ENCODE measurements around the gene ZNF804A.
"Not testable (repeated sequence)": the region's sequence is repeated elsewhere in the genome, so short reads cannot be mapped to it uniquely, and the experiment has no call there.

ZNF804A gene

DNA sequence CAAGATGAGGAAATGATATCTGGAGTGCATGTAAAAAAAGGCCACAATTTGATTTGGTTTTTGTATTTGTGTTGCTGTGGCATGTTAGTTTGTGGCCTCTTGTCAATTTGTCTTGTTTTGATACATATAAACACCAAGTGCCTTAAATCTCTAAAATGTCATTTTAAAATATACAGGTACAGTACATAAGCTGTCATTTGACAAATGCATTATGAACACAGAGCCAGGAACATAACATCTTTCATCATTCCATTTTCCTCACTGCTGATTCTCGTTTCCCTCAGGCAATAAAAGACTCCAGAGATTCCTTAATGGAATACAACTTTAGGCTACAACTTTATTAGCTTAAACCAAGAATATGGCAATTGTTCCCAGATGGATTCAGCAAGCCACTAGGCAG lies 217.5 kb downstream of the ZNF804A start:
- no peak for DNase-seq (ENCODE audit: low read depth, low spot score)

DNA sequence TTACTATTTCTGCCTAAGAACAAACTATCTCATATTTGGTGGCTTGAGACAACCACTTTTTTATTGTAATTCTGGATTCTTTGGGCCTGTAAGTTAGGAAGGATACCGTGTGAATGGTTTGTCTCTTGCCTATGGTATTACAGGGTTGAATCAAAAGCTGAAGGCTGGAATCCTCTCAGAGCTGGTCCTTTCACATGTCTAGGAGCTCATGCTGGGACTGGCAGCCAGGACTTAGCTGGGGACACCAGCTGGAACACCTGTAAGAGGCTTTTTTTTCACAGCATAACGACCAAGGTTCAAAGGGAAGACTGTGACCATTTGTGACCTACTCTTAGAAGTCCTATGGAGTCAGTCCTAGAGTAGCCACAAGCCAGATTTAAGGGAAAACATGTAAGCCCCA lies 226.3 kb downstream of the ZNF804A start:
- DNase-seq (ENCODE audit: low read depth, low spot score) = no peak

DNA sequence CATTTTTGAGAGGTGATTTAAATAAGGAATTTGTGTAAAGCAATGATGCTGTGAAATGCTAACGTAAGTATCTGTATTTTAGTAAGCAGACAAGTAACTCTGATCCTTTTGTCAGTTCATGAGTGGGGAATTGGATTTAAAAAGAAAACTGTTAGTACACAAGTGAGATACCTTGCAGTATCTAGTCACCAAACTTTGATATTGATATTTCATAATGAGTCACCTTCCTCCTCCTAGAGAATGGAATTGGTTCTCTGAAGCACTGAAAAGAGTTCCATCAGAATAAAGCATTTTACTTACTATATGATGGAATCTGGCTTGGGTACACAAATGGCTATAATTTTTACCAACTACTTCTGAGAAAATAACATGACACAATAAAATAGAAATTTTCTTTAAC lies 232.2 kb downstream of the ZNF804A start:
- DNase-seq (ENCODE audit: low read depth, low spot score) = no peak

DNA sequence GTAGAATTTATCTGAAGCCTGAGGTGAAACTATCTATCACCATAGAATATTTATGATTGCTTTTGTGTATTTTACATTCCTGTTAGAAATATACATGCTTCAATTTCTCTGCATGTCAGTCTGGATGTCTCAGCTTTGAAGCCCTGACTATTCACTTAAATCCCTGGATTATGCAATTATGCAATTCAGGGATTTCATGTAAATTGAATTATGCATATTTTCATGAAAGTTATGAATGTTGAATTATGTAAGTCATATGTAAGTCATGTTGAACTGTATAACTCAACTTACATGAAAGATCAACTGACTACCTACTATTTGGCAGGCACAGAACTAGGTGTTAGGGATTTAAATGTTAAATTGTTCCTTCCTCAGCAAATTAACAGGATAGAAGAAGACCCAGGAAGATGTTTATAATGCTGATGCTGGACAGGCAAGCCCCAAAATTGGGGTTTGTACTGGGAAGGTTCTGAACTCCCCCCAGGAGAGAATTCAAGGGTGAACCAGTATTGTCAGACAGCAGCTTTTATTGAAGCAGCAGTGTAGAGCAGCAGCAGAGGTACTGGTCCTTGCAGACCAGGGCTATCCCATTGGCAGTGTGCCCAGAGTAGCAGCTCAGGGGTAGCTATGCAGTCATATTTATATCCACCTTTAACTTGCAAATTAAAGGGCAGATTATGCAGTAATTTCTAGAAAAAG lies 236.5 kb downstream of the ZNF804A start:
- no peak for DNase-seq (ENCODE audit: low read depth, low spot score)

DNA sequence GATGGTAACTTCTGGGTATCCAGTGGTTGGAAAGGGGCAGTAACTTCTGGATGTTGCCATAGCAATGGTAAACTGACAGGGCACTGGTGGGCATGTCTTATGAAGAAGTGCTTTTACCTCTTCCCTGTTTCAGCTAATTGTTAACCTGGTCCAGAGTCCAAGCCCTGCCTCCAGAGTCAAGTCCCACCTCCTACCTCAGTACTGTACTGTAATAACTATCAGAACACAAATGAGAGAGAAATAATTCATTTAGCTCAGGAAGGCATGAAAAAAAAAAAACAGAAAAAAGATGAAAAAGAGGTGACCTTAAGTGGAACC lies 237.0 kb downstream of the ZNF804A start:
- DNase-seq (ENCODE audit: low read depth, low spot score) = no peak

DNA sequence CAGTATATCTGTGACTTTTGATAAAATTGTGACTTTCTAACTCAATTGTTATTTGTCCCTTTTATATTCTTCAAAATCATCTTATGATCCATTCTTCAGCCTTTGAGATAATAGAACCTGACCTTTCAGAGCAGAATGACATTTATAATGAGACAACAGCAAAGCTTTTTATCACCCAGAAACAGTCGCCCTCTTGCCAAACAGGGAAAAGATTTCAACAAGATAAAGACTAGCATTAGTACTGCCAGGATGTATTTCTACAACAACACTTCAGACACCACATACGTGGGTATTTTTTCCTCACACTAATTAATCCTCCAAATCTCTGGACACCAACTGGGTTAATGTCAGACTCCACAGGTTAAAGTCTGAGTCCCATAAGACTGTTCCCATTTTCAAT lies 249.0 kb downstream of the ZNF804A start:
- DNase-seq (ENCODE audit: low read depth, low spot score) = no peak

DNA sequence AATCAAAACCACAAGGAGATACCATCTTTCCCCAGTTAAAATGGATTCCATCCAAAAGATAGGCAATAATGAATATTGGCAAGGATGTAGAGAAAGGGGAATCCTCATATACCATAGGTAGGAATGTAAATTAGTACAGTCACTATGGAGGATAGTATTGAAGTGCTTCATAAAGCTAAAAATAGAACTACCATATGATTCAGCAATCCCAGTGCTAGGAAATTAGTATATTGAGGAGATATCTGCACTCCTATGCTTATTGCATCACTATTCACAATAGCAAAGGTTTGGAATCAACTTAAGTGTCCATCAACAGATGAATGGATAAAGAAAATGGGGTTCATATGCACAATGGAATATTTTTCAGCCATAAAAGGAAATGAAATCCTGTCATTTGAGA lies 251.2 kb downstream of the ZNF804A start:
- no peak for DNase-seq (ENCODE audit: low read depth, low spot score)

DNA sequence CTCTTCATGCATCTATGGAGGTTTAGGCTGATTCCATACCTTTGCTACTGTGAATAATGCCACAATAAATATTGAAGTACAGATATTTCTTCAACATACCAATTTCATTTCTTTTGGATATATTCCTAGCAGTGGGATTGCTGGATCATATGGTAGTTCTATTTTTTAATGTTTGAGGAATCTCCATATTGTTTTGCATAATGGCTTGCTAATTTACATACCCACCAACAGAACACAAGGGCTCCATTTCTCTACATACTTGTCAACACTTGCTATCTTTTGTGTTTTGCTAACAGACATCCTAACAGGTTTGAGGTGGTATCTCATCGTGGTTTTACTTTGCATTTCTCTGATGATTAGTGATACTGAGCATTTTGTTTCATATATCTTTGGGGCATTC lies 253.2 kb downstream of the ZNF804A start:
- DNase-seq (ENCODE audit: low read depth, low spot score) = no peak

DNA sequence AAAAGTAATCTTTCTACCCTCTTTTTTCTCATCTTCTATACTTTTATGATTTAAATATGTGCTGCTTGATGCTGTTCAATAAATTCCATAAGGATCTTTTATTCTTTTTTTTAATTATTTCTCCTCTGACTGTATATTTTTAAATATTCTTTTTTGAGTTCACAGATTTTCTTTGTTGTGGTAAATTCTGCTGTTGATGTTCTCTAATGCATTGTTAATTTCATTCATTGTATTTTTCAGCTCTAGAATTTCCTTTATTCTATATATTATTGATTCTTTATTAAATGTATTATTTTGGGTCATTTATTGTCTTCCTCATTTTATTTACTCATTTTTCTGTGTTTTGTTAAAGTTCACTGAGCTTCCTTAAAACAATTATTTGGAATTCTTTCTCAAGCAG lies 260.9 kb downstream of the ZNF804A start:
- no peak for DNase-seq (ENCODE audit: low read depth, low spot score)

DNA sequence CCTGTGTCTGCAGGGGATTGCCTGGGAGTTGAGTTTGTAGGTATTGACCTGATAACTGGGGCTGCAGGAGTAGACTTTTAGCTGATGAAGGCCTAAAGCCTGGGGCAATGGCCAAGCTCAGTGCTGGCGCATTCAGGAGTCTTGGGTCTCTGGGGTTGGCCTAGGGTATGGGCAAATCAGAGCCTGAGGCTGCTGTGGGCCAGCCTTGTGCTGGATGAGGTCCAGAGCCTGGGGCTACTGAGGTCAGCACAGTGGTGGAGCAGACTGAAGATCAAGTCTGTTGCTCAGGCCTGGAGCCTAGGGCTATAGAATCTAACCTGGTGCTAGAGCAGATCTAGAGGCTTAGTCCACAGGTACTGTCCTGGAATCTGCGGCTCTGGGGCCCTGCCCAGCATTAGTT lies 262.4 kb downstream of the ZNF804A start:
- DNase-seq (ENCODE audit: low read depth, low spot score) = no peak

DNA sequence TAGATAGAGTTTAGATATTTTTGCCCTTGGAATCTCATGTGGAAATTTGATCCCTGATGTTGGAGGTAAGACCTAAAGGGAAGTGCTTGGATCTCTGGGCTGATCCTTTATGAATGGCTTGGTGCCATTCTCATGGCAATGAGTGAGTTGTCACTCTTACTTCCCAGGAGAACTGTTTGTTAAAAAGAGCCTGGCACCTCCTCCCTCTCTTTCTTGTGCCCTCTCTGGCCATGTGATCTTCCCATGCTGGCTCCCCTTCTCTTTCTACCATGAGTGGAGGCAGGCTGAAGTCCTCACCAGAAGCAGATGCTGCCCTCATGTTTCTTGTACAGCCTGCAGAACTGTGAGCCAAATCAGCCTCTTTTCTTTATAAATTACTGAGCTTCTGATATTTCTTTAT lies 276.9 kb downstream of the ZNF804A start:
- peak; percentile 25 for DNase-seq (ENCODE audit: low read depth, low spot score)

DNA sequence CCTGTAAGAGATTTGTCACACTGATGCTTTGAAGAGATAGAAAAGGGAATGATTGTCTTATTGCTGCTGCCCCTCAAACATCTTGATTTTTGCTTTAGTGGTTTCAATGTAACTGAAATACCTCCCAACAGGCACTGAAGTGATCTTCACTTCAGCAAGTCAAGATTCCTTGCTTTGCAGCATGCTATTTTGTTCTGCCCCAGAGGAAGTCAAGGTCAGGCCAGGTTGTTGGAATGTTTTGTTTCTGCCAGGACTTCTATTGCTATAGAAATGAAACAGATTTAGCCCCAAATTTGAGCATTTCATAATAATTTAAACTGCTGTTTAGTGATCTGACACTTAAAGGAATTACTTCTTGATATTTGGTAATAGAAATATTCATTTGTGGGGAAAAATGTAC lies 277.6 kb downstream of the ZNF804A start:
- DNase-seq (ENCODE audit: low read depth, low spot score) = no peak

DNA sequence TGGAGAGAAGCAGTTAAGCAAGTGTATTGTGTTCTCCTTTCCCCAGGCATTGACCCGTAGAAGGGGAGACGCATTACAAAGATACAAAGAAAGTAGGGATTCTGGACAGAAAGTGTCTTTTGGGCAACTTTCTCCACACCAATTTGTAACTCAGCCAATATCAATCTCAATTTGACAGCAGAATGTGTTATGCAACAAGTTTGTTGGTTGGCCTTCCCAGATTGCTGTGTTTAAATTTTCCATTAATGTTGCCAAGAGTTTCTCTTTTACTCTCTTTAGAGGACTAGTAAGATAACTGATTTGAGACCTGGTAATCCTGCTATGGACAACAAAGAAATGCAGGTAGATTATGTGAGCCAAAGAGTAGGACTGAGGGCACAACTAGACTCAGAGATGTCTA lies 279.6 kb downstream of the ZNF804A start:
- no peak for DNase-seq (ENCODE audit: low read depth, low spot score)

DNA sequence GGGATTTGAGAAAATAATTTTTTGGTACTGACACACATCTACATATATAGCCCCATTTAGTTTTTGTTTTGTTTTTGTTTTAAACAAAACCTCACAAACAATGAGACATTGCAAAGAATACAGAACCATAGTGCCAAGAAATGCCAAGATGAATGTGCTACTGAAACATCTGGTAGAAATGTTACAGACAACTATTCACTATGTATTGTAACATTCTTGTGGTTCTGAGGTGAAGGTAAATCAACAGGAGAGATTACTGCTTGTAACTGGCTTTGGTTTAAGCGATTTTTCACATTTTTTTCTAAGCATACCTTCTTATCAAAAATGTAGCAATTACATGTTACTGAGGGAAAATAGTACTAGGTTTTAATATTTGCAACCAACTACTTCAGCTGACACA lies 281.3 kb downstream of the ZNF804A start:
- DNase-seq (ENCODE audit: low read depth, low spot score) = no peak

DNA sequence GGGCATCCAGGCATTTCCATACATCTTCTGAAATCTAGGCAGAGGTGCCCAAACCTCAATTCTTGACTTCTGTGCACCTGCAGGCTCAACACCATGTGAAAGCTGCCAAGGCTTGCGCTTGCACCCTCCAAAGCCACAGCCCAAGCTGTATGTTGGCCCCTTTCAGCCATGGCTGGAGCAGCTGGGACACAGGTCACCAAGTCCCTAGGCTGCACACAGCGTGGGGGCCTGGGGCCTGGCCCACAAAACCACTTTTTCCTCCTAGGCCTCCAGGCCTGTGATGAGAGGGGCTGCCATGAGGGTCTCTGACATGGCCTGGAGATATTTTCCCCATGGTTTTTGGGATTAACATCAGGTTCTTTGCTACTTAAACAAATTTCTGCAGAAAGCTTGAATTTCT lies 288.3 kb downstream of the ZNF804A start:
- DNase-seq (ENCODE audit: low read depth, low spot score) = not testable (repeated sequence)

DNA sequence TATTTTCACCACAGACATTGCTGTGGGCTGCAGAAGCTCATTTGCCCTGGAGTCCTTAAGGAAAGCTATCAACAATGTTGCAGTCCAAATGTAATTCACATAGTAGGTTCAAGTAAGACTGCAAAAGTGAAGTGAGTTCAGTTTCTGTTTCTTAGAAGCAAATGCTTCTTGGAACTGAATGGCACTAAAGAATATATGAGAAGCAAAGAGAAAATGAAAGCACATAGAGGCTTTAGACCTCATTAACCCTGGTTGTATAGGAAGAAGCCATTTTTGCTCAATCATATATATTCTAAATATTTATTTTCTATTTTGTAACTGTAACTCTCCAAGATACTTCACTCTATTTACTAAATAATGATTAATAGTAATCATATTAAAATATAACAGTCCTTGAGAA lies 292.0 kb downstream of the ZNF804A start:
- no peak for DNase-seq (ENCODE audit: low read depth, low spot score)

DNA sequence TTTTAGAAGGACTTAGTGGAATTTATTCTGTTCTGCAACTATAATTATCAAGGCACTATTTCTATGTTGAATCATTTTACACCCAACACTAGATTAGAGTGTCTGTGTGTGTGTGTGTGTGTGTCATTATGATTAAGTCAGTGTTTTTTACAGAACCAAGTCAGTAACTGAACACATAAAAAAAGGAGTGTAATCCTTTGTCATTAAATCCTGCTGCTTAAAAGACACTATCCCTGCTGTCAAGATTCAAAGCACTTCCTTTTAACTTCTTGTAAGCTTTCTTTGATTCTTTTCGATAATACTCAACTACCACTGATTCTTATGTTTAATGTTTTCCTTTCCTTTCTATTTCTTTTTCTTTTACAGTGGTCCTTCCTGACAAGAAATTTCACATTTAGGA lies 306.7 kb downstream of the ZNF804A start:
- DNase-seq (ENCODE audit: low read depth, low spot score) = no peak

DNA sequence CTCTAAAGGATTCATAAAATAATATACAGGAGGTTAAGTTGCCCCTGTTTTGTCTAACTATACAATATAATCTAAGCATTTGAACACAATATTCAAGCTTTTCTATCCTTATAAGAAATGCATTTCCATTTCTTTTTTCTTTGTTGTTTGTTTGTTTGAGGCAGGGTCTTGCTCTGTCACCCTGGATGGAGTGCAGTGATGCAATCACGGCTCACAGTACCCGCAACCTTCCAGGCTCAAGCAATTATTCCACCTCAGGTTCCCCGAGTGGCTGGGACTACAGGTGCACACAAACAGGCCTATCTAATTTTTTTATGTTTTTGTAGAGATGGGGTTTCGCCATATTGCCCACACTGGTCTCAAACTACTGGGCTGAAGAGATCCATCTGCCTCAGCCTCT lies 307.8 kb downstream of the ZNF804A start:
- DNase-seq (ENCODE audit: low read depth, low spot score) = no peak

DNA sequence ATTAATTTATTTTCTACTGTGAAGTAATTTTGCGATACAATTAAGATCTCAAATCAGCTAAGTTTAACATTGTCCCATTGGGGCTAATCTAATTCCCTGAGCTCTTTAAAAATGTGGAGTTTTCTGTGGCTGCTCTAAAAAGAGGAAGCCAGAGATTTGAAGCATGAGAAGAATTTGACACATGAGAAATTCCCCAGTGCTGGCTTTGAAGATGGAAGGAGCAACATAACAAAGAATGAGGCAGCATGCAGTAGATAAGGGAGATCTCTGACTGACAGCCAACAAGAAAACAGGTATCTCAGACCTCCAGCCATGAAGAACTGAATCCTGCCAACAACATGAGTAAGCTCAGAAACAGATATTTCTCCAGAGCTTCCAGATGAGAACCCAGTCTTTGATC lies 308.4 kb downstream of the ZNF804A start:
- no peak for DNase-seq (ENCODE audit: low read depth, low spot score)

DNA sequence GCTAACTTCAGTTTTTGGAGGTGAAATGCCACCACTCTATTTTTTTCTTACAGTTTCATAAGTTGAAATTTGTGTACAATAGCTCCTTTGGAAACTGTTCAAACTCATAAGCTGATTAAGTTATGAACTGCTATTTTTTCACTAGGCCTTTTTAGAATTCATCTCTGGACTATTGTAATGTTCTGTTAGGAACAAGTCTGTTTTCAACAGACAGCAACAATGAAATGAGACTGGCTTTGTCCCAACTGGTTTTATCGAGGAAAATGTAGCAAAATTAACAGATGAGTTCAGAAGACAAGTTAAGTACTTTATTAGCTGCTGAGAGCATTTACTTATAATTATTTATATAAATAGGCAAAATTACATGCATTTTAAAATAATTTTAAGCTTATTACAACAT lies 310.6 kb downstream of the ZNF804A start:
- no peak for DNase-seq (ENCODE audit: low read depth, low spot score)

DNA sequence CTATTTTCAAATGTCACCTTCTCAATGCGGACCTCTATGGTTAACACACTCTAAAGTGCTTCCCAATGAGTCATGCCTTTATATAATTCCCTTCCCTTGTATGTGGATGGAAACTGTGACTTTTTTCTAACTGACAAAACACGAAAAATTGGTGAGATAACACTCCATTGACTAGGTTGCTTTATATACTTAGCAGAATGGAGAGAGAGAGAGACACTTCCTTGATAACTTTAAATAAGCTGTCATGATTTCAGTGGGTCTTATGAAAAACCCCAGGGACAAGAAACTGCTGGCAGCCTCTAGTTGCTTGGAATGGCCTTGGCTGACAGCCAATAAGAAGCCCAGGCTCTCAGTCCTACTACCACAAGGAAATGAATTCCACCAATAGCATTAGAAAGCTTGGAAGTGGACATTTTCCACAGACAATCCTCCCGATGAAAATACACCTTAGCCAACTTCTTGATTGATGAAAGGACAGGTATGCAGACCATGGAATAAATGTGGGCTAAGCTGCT lies 322.2 kb downstream of the ZNF804A start:
- DNase-seq (ENCODE audit: low read depth, low spot score) = no peak

DNA sequence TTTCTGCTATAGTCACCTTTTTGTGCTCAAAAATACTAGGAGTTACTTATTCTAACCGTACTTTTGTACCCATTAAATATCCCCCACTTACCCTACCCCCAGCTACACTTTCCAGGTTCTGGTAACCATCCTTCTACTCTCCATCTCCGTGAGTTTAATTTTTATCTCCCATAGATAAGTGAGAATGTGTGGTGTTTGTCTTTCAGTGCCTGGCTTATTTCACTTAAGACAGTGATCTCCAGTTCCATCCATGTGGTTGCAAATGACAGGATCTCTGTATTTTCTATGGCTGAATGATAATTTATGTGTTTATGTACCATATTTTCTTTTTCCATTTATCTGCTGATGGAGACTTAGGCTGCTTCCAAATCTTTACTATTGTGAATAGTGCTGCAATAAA lies 323.3 kb downstream of the ZNF804A start:
- no peak for DNase-seq (ENCODE audit: low read depth, low spot score)

DNA sequence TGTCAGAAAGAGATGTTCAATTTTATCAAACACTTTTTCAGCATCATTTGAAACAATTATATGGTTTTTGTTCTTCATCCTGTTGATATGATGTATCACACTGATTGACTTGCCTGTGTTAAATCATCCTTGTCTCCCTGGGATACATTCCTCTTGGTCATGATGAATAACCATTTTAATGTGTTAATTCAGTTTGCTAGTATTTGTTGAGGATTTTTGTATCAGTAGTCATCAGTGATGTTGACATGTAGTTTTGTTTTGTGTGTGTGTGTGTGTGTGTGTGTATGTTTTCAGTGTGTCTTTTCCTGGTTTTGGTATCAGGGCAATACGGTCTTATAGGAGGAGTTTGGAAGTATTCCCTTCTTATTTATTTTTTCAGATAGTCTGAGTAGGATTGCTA lies 325.4 kb downstream of the ZNF804A start:
- no peak for DNase-seq (ENCODE audit: low read depth, low spot score)

DNA sequence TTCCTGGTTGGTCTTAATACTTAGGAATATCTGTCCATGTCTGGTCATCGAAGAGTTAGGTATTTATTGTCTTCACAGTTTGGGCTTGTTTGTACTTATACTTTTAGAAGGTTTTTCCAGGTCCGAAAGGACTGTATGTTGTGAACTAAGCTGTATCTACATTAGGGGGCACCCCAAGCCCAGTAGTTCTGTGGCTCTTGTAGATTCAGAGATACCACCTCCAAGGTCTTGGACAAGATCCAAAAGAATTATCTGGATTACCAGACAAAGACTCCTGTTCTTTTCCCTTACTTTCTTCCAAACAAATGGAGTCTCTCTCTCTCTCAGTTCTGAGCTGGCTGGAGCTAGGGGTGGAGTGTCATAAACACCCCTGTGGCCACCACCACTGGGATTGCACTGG lies 328.7 kb downstream of the ZNF804A start:
- DNase-seq (ENCODE audit: low read depth, low spot score) = no peak

All from iPS DF 19.7 (cell line).